Right lobe of liver (tissue), 4 donors: ENCODE measurements around the gene PVALEF.

Experiments
- CTCF ChIP-seq, 4 donors: fragments of 200-600 bp in 3 of 4; fragments of 450-650 bp in 1 of 4; IDR thresholded peaks; one replicate each; pipeline versions ENCODE4 v1.5.1 to v1.8.0; 2016 to 2022; ENCODE audit warnings: antibody characterized with exemption in 4 of 4, mild to moderate bottlenecking in 2 of 4
- POLR2A ChIP-seq: fragments of 450-650 bp; IDR thresholded peaks from one replicate; pipeline ENCODE4 v1.6.1; 2017; ENCODE audit warnings: antibody characterized with exemption, mild to moderate bottlenecking
- donor health status: DM: no; HTN: no; CAD: no.
- donor health status: DM: no; HTN: no; CAD: no.
- donor health status: DM: no; HTN: yes; CAD: no.

GRCh38 chr17:81138500-81138899 lies 26.8 kb upstream of the PVALEF start:
- no peak for TF ChIP-seq POLR2A
- no peak for TF ChIP-seq CTCF (IDR thresholded peaks at IDR 0.05)
